Adipocyte (in vitro differentiated cells): ENCODE results near the gene MACO1.
"Not testable (repeated sequence)": the region's sequence is repeated elsewhere in the genome, so short reads cannot be mapped to it uniquely, and the experiment has no call there.

Source experiments
- DNase-seq: peaks from one replicate; pipeline ENCODE4 v3.0.0-alpha.2; 2015; ENCODE audit warnings: low read depth
- H3K27me3 ChIP-seq: replicated peaks from 2 replicates; pipeline ENCODE4 v1.7.0; 2013; ENCODE audit warnings: mild to moderate bottlenecking, low read length, moderate library complexity; ENCODE audit not compliant: control insufficient read depth, insufficient read depth
- H3K36me3 ChIP-seq: 2 replicates; pipeline ENCODE4 v1.7.0; 2013; ENCODE audit warnings: low read length, mild to moderate bottlenecking, moderate library complexity; ENCODE audit not compliant: control insufficient read depth, insufficient read depth, severe bottlenecking
- H3K4me1 ChIP-seq: 2 replicates; pipeline ENCODE4 v1.7.0; 2013; ENCODE audit warnings: mild to moderate bottlenecking, low read length, moderate library complexity; ENCODE audit not compliant: control insufficient read depth, insufficient read depth
- H3K4me3 ChIP-seq: 2 replicates; pipeline ENCODE4 v1.7.0; 2013; ENCODE audit warnings: mild to moderate bottlenecking, low read length, moderate library complexity
- H3K9ac ChIP-seq: 2 replicates; pipeline ENCODE4 v1.7.0; 2013; ENCODE audit warnings: mild to moderate bottlenecking, low read length, moderate library complexity
- H3K9me3 ChIP-seq: 2 replicates; pipeline ENCODE4 v1.7.0; 2013; ENCODE audit warnings: mild to moderate bottlenecking, low read length, moderate library complexity; ENCODE audit not compliant: control insufficient read depth

MACO1 gene

DNA sequence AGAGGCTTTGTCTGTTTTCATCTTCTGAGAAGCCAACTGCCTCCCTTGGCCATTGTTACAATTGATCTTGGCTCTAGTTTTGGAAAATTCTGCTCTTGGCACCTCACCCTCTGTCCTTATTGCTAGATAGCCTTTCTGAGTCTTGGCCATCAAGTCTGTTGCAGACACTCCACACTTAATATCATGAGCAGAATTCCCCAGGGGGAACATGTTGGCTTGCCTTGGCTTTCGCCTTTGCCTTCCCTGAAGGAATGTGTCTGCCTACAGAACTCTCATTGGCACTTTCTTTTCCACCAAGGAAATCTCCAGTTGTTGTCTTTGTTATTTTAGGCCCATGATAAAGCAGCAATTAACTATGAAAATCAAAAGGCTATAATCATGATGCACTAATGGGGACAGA lies 70.0 kb downstream of the MACO1 start:
- H3K9me3 ChIP-seq: no peaks in the 10 kb centered on the region
- peaks cover 31% of the 10 kb centered on the region for H3K36me3 ChIP-seq
- DNase-seq: peak; percentile 25
- no peaks in the 10 kb centered on the region for H3K27me3 ChIP-seq
- H3K9ac ChIP-seq: no peak overlapping the region
- H3K4me3 ChIP-seq: no peak overlapping the region
- peaks cover 30% of the 10 kb centered on the region for H3K4me1 ChIP-seq

DNA sequence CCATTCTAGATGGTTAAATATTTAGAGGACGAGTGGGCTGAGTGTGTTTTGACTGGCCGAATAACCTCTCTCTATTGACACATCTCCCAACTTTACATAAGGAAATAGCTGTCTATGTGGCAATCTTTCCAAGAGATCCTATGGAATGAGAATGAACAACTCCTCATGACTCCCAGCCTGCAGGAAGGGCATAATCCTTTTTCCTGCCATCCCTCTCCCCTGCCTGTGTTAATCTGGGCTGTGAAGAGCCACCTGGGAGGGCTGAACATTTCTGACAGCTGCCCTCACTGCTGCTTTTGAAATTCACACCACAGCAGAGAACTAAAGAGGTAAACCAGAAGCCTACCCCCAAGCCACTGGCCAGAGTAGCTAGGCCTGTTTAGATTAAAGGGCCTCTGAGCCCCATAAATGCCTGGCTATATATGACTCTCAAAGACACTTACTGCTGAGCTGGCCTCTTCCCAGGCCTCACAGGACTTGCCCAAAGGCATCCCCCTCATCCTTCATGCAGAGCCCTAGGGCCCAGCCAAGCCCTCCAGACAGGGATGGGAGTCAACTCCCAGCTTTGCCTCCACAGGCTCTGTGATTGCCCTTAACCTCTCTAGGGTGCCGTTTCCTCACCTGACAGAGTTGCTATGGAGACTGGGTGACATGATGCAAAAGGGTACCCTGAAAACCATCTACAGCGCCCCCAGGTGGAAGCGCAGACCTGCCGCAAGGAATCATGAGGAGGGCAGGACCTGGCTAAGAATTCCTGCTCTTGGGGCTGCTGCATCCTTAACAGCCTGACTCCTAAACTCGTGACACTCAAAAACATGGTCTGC lies 70.8 kb downstream of the MACO1 start:
- Histone ChIP-seq H3K9me3 (no peaks in the 10 kb centered on the region), H3K4me3 (no peak overlapping the region), H3K27me3 (no peaks in the 10 kb centered on the region), H3K9ac (no peak overlapping the region), H3K4me1 (peaks cover 30% of the 10 kb centered on the region), H3K36me3 (peaks cover 24% of the 10 kb centered on the region)
- peak; percentile 75 for DNase-seq

DNA sequence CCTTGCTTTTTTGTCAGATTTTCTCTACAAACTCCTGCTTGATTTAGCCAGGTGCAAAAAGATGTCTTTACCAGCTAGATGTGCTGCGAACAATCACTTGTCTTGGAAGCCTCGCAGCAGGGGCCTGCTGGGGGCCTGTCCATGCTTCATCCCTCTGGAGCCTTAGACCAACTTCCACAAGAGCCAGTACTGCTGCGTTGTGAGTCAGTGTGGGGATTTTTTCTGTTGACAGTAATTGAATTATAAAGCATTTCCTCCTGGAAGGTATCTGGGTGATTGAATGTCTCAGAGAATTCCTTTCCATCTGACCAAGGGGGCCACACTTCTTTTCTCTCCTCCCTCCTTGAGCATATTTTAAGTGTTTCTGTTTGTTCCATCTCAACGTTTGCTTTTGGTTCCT lies 72.3 kb downstream of the MACO1 start:
- Histone ChIP-seq H3K9ac (no peak overlapping the region), H3K36me3 (peaks cover 13% of the 10 kb centered on the region), H3K4me3 (no peak overlapping the region), H3K9me3 (no peaks in the 10 kb centered on the region), H3K4me1 (peaks cover 30% of the 10 kb centered on the region), H3K27me3 (no peaks in the 10 kb centered on the region)
- peak; percentile 46 for DNase-seq

DNA sequence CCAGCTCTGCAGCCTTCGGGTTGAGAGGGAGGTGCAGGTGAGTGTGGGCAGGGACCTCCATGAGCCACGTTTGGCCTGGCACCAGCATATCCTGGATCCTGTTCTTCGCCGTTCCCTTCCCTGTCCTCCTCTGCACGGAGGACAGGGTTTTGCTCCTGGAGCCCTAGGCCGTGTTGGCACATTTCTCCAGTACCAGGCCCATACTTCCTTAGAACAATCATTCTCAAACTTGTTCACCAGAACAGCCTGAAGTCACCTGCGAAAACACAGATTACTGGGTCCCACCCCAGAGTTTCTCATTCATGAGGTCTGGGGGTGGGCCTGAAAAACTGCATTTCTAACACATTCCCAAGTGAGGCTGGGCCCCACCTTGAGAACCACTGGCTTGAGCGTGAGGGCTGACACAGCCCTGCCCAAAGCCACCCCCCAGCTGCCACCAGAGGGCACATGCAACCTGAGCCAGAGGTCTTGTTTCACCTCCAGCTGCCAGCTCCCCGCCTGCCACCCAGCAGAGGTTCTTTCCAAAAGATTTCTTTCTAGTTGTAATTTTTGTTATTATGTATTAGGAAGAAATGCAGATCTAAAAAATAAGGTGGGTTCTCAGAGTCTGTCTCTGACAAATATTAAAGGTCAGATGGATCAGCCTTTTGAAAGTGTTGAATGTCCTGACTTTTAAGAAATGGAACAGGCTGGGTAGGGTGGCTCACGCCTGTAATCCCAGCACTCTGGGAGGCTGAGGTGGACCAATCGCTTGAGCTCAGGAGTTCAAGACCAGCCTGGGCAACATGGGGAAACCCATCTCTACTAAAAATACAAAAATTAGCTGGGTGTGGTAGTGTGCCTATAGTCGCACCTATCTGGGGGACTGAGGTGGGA lies 73.1 kb downstream of the MACO1 start:
- DNase-seq: peak; percentile 31
- Histone ChIP-seq H3K9ac (no peak overlapping the region), H3K4me3 (no peak overlapping the region), H3K4me1 (peaks cover 30% of the 10 kb centered on the region), H3K9me3 (no peaks in the 10 kb centered on the region), H3K27me3 (no peaks in the 10 kb centered on the region), H3K36me3 (peaks cover 5% of the 10 kb centered on the region)

DNA sequence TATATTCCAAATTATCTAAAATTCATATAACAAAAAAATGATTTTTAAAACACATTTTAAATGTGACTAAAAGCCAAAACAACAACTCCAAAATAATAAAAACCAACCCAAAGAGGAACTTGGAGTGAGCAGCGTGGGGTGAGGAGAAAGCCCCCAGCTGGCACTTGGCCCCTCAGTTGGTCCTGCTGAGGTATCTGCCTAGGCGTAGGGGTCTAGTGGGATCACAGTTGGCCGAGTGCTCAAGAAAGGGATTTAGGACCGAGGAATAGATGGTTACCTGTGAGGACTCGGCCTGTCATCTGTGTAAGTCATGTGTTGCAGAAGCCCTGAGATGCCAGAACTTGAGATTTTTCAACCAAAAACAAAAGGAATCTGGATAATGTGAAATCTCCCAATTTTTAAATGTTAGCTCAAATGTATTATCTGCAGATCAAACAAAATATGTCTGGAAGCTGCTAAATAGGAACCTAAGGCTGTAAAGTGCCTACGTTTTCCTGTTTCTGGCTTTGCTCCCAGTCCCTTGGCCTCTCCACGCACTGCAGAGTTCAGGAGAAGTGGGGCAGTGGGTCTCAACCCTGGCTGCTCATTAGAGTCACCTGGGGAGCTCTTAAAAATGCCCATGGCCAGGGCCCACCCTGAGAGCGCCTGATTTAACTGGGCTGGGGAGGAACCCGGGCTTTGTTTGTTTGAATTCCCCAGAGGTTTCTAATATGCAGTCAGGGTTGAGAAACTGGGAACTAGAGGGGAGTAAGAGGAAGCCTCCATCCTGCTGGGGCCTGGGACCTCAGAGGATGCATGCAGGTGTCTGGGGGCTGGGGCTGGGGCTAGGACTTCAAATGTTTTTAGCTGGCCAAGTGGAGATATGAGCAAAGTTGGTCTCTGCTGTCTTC lies 74.3 kb downstream of the MACO1 start:
- Histone ChIP-seq H3K27me3 (no peaks in the 10 kb centered on the region), H3K9me3 (no peaks in the 10 kb centered on the region), H3K9ac (no peak overlapping the region), H3K36me3 (no peaks in the 10 kb centered on the region), H3K4me3 (no peak overlapping the region), H3K4me1 (peaks cover 30% of the 10 kb centered on the region)
- DNase-seq: peak; percentile 41

DNA sequence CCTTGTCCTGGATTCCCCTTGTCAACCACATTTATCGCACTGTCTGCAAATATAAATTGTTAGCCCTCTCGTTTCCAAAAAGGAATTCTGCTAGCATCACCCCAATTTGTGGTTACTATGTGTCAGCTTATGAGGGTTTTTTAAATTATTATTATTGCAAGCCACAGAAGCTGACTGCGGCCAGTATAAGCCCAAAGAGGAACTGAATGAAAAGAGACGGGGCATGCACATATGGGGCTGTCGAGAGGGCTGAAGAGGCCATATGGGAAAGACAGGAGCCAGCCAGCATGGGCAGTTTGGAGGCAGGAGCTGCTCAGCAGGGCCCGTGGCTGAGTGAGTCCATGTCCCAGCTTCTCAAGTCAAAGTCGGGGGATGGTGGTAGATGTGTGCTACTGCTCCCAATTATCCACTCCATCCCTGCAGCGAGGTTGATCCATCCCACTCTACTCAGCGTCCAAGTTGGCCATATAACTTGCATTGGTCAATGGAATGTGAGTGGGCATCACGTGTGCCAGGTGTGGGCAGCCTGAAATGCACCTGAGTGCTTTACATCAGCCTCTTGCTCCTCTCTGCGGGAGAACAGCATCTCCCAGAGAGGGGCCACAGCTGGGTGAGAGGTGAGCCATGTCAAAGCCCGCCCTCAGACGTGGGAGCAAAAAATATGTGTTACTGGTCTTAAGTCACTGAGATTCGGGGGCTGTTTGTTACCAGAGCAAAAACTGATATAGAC lies 75.1 kb downstream of the MACO1 start:
- H3K4me3 ChIP-seq: no peak overlapping the region
- H3K9ac ChIP-seq: no peak overlapping the region
- no peaks in the 10 kb centered on the region for H3K27me3 ChIP-seq
- no peaks in the 10 kb centered on the region for H3K36me3 ChIP-seq
- DNase-seq: no peak
- no peaks in the 10 kb centered on the region for H3K9me3 ChIP-seq
- peaks cover 23% of the 10 kb centered on the region for H3K4me1 ChIP-seq

DNA sequence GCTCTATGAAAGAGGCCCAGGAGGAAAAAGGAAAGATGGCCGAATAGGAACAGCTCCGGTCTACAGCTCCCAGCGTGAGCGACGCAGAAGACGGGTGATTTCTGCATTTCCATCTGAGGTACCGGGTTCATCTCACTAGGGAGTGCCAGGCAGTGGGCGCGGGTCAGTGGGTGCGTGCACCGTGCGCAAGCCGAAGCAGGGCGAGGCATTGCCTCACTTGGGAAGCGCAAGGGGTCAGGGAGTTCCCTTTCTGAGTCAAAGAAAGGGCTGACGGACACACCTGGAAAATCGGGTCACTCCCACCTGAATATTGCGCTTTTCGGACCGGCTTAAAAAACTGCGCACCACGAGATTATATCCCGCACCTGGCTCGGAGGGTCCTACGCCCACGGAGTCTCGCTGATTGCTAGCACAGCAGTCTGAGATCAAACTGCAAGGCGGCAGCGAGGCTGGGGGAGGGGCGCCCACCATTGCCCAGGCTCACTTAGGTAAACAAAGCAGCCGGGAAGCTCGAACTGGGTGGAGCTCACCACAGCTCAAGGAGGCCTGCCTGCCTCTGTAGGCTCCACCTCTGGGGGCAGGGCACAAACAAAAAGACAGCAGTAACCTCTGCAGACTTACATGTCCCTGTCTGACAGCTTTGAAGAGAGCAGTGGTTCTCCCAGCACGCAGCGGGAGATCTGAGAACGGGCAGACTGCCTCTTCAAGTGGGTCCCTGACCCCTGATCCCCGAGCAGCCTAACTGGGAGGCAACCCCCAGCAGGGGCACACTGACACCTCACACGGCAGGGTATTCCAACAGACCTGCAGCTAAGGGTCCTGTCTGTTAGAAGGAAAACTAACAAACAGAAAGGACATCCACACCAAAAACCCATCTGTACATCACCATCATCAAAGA lies 76.1 kb downstream of the MACO1 start:
- H3K9ac ChIP-seq, H3K4me3 ChIP-seq, H3K27me3 ChIP-seq, H3K9me3 ChIP-seq, H3K36me3 ChIP-seq, DNase-seq: not testable (repeated sequence)
- H3K4me1 ChIP-seq: peaks cover 13% of the 10 kb centered on the region

DNA sequence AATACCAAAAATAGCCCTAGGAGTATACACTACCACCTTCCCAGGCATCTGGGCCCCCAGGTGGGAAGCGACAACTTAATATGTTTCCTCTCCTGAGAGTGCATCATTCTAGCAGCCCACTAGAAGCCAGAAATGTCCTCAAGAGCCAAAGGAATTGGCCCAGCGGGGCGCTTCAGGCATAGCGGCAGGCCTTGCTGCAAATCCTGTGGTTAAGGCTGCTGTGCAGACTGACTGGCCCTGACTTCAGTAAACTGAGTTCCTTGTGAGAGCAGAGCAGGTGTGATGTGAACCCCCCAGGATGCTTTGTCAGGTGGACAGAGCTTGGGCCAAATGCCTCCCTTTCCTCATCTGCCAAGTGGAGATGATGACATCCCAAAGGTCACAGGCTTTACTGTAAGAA lies 83.0 kb downstream of the MACO1 start:
- no peak overlapping the region for H3K4me3 ChIP-seq
- H3K36me3 ChIP-seq: no peaks in the 10 kb centered on the region
- H3K27me3 ChIP-seq: peaks cover 24% of the 10 kb centered on the region
- H3K9me3 ChIP-seq: no peaks in the 10 kb centered on the region
- no peaks in the 10 kb centered on the region for H3K4me1 ChIP-seq
- DNase-seq: no peak
- no peak overlapping the region for H3K9ac ChIP-seq

DNA sequence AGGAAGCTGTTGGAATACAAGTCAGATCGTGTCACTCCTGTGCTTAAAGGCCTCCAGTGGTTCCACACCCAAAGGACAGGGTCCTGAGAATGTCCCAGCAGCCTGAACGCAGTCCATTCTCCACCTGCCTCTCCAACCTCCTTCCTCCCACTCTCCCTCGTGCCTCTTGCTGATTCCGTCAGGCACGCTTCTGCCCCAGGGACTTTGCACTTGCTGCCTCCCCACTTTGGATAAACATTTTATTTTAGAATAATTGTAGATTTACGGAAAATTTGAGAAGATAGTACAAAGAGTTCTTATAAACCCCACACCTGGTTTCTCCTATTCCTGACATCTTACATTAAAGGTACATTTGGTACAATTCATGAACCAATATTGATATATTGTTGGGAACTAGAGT lies 84.3 kb downstream of the MACO1 start:
- H3K9me3 ChIP-seq: no peaks in the 10 kb centered on the region
- no peaks in the 10 kb centered on the region for H3K36me3 ChIP-seq
- no peak overlapping the region for H3K9ac ChIP-seq
- no peaks in the 10 kb centered on the region for H3K4me1 ChIP-seq
- peaks cover 24% of the 10 kb centered on the region for H3K27me3 ChIP-seq
- DNase-seq: no peak
- H3K4me3 ChIP-seq: no peak overlapping the region

DNA sequence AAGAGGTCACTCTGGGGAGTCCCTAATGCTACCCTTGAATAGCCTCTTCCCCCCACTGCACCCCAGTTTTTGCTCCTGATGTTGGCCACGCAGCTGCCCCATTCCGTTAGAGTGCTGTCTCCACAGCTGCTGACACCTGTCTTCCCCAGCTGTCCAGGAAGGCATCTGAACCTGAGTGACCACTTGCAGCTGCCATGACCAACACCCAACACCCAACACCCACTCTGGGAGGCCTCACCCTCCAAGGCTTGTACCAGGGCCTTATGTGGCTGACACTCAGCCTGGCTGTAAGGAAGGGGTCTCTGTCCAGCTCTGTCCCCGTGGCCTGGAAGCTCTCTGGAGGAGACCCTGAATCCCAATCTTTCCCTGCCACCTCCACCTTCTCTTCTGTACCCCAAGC lies 86.0 kb downstream of the MACO1 start:
- no peak for DNase-seq
- Histone ChIP-seq H3K27me3 (peaks cover 24% of the 10 kb centered on the region), H3K9me3 (no peaks in the 10 kb centered on the region), H3K4me1 (no peaks in the 10 kb centered on the region), H3K9ac (no peak overlapping the region), H3K4me3 (no peak overlapping the region), H3K36me3 (no peaks in the 10 kb centered on the region)
